Body of pancreas (tissue), 4 donors: ENCODE results near the gene DHX35.

ENCODE experiments used
- CTCF ChIP-seq, 7 experiments: fragments of 450-650 bp in 4 of 7; fragments of 200-600 bp in 3 of 7; sonication (generic) in 3 of 7; IDR thresholded peaks; one replicate each; pipeline ENCODE4 v1.5.1; 2016 to 2019; ENCODE audit warnings: antibody characterized with exemption in 7 of 7
- POLR2A ChIP-seq, 3 donors: fragments of 450-650 bp; IDR thresholded peaks; one replicate each; pipeline ENCODE4 v1.6.1; 2016; ENCODE audit warnings: antibody characterized with exemption in 3 of 3, mild to moderate bottlenecking in 2 of 3

GRCh38 chr20:39072132-39072531 is 110.0 kb downstream of the DHX35 start:
- TF ChIP-seq POLR2A (IDR thresholded peaks at IDR 0.05) (no peak), CTCF (IDR thresholded peaks at IDR 0.05) (no peak)
